ENCODE measurements around the gene NLGN3.

The NLGN3 gene

DNA sequence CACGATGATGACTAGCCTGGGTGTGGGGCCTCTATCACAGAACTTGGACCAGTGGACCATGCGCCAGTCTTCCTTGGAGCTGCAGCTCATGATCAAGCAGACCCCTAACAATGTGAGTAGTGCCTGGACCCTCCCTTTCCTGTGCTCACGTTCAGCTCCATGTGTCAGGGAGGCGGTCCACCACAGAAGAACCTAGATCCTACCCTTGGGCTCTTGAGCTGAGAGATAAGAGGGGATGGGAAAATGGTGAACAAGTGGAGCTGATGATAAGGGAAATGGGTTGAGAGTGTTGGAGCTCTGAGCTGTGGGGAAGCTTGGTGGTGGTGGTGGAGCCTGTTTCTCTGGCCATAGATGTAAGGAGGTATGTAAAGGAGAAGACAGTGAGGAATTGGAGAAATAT is 13.1 kb upstream of the NLGN3 start:
- Histone ChIP-seq H3K27ac (ENCODE audit: low read depth, low read length) (no peak overlapping the region), H3K4me1 (ENCODE audit: control insufficient read depth, insufficient read depth, low read length) (no peaks in the 10 kb centered on the region), H3K27me3 (ENCODE audit: control insufficient read depth, insufficient read depth, low read length) (peaks cover 5% of the 10 kb centered on the region), H3K4me3 (ENCODE audit: low read length) (no peak overlapping the region), H3K9ac (ENCODE audit: low read length) (no peak overlapping the region), H3K36me3 (ENCODE audit: control insufficient read depth, insufficient read depth, low read length) (peaks cover 17% of the 10 kb centered on the region)

GRCh38 chrX:71140440-71140839 is 4.2 kb upstream of the NLGN3 start:
- Histone ChIP-seq H3K9ac (ENCODE audit: low read length) (no peak overlapping the region), H3K27me3 (ENCODE audit: control insufficient read depth, insufficient read depth, low read length) (peaks cover 3% of the 10 kb centered on the region), H3K4me3 (ENCODE audit: low read length) (no peak overlapping the region), H3K27ac (ENCODE audit: low read depth, low read length) (no peak overlapping the region), H3K4me1 (ENCODE audit: control insufficient read depth, insufficient read depth, low read length) (peaks cover 3% of the 10 kb centered on the region), H3K36me3 (ENCODE audit: control insufficient read depth, insufficient read depth, low read length) (peaks cover 18% of the 10 kb centered on the region)

DNA sequence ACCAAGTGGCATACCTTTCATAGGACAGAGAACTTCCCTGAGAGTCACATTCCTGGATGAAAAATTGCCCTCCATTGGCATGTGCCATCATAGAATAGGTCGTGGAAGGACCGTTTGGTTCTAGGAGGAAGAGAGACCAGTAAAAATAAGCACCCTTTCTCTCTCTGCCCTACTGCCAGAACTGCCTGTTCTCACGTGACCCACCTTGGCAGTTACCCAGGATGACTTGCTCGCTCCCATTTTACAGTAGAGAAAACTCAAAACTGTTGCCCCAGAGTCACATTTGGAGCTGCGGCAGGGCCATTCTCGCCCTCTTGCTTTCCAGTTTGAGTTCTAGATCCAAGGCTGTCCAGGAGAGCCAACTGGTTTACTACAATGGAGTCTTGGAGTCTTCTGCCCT is 1.1 kb upstream of the NLGN3 start:
- H3K36me3 ChIP-seq (ENCODE audit: control insufficient read depth, insufficient read depth, low read length): peaks cover 4% of the 10 kb centered on the region
- H3K4me1 ChIP-seq (ENCODE audit: control insufficient read depth, insufficient read depth, low read length): peaks cover 3% of the 10 kb centered on the region
- no peak overlapping the region for H3K27ac ChIP-seq (ENCODE audit: low read depth, low read length)
- H3K27me3 ChIP-seq (ENCODE audit: control insufficient read depth, insufficient read depth, low read length): no peaks in the 10 kb centered on the region
- no peak overlapping the region for H3K9ac ChIP-seq (ENCODE audit: low read length)
- H3K4me3 ChIP-seq (ENCODE audit: low read length): no peak overlapping the region

DNA sequence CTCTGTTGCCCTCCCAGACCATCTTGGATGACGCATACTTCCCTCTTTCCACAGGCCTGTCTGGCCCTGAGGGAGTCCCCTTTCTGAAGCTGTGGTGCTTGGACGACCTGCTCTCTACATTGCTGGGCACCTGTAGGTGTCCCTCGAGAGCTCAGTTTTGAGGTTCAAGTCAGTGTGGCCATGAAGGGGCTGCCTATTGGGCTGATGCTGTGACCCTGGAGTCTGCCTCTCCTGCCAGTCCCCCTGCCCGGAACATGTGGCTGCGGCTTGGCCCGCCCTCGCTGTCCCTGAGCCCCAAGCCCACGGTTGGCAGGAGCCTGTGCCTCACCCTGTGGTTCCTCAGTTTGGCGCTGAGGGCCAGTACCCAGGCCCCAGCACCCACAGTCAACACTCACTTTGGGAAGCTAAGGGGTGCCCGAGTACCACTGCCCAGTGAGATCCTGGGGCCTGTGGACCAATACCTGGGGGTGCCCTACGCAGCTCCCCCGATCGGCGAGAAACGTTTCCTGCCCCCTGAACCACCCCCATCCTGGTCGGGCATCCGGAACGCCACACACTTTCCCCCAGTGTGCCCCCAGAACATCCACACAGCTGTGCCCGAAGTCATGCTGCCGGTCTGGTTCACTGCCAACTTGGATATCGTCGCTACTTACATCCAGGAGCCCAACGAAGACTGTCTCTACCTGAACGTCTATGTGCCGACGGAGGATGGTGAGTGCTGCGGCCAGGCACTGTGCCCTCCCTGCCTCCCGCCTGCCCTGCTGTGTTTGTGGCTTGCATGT is 3.0 kb downstream of the NLGN3 start:
- no peak overlapping the region for H3K9ac ChIP-seq (ENCODE audit: low read length)
- H3K4me1 ChIP-seq (ENCODE audit: control insufficient read depth, insufficient read depth, low read length): peaks cover 3% of the 10 kb centered on the region
- no peak overlapping the region for H3K27ac ChIP-seq (ENCODE audit: low read depth, low read length)
- H3K4me3 ChIP-seq (ENCODE audit: low read length): no peak overlapping the region
- H3K27me3 ChIP-seq (ENCODE audit: control insufficient read depth, insufficient read depth, low read length): no peaks in the 10 kb centered on the region
- no peaks in the 10 kb centered on the region for H3K36me3 ChIP-seq (ENCODE audit: control insufficient read depth, insufficient read depth, low read length)

GRCh38 chrX:71148278-71148663 is 3.6 kb downstream of the NLGN3 start:
- H3K4me1 ChIP-seq (ENCODE audit: control insufficient read depth, insufficient read depth, low read length): peaks cover 2% of the 10 kb centered on the region
- no peaks in the 10 kb centered on the region for H3K27me3 ChIP-seq (ENCODE audit: control insufficient read depth, insufficient read depth, low read length)
- H3K9ac ChIP-seq (ENCODE audit: low read length): no peak overlapping the region
- no peak overlapping the region for H3K27ac ChIP-seq (ENCODE audit: low read depth, low read length)
- H3K36me3 ChIP-seq (ENCODE audit: control insufficient read depth, insufficient read depth, low read length): no peaks in the 10 kb centered on the region
- H3K4me3 ChIP-seq (ENCODE audit: low read length): no peak overlapping the region

DNA sequence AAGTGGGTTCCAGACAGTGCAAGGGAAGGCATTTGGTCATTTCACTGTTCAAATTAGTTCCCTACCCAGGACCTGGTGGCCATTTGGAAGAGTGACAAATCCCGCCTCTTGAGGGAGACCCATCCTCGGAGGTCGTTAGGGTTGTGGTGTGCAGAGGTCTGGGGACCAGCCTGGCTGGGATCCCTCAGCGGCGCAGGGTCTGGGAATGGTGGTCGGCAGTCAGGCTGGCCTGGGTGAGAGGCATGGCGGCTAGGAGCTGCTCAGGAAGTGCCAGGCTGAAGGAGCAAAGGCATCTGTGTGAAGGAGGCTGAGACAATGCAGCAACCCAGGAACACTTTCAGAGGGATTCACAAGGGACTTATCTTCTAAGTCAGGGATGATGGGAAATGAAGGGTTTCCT is 6.7 kb downstream of the NLGN3 start:
- no peak overlapping the region for H3K9ac ChIP-seq (ENCODE audit: low read length)
- H3K36me3 ChIP-seq (ENCODE audit: control insufficient read depth, insufficient read depth, low read length): no peaks in the 10 kb centered on the region
- H3K27me3 ChIP-seq (ENCODE audit: control insufficient read depth, insufficient read depth, low read length): peaks cover 3% of the 10 kb centered on the region
- H3K4me3 ChIP-seq (ENCODE audit: low read length): no peak overlapping the region
- no peaks in the 10 kb centered on the region for H3K4me1 ChIP-seq (ENCODE audit: control insufficient read depth, insufficient read depth, low read length)
- H3K27ac ChIP-seq (ENCODE audit: low read depth, low read length): no peak overlapping the region

DNA sequence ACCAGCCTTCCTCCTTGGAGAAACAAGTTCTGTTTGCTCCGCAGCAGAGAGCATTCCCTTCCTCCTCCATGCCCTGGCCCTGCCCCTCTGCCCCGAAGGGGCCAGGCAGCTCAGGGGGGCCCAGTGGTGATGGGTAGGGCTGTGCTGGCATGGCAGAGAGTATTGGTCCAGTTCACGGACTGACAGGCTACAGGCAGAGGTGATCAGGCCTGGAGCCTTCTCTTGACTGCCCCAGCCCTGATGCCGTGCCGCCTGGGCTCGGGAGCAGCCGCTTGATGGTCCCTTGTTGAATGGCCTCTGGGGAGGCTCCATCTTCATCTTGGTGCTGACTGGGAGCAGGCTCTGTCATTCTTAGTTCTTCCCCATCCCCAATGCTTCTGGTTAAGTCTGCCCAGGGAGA is 9.6 kb downstream of the NLGN3 start:
- Histone ChIP-seq H3K27ac (ENCODE audit: low read depth, low read length) (no peak overlapping the region), H3K4me1 (ENCODE audit: control insufficient read depth, insufficient read depth, low read length) (no peaks in the 10 kb centered on the region), H3K36me3 (ENCODE audit: control insufficient read depth, insufficient read depth, low read length) (no peaks in the 10 kb centered on the region), H3K4me3 (ENCODE audit: low read length) (no peak overlapping the region), H3K27me3 (ENCODE audit: control insufficient read depth, insufficient read depth, low read length) (peaks cover 3% of the 10 kb centered on the region), H3K9ac (ENCODE audit: low read length) (no peak overlapping the region)

DNA sequence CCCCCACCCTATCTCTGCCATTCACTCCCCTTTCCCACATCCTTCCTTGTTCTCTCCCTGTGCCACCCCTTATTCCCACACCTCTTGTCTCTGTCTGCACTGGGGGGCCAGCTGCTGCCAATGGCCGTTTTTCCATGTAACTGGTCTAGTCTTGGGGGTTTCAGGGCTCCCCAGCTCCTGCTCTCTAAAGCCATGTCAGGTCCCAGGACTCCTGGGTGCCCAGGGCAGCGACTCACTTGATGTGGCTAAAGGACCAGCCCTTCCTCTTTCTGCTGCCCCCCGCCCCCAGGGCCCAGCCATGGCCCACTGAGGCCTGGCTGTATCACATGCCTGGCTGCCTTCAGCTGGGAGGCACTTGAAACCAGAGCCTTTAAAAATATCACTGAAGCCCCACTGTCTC is 10.0 kb downstream of the NLGN3 start:
- H3K27ac ChIP-seq (ENCODE audit: low read depth, low read length): no peak overlapping the region

DNA sequence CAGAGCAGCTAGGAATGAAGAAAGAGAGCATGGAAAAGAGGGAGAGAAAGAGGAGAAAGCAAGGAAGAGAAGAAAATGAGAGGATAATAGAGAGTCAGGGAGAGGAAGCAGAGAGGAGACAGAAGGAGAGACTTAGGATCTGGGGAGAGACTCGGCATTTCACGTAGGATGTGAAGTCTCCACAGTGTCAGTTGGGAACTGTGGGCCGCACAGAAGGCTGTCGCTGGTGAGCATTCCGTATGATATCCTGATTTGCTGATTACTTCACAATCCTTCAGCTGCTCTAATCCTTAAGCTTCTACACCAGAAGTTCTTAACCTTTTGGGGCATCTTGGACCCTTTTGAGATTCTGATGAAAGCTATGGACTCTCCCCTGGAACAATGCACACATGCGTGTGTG is 14.0 kb downstream of the NLGN3 start:
- no peaks in the 10 kb centered on the region for H3K36me3 ChIP-seq (ENCODE audit: control insufficient read depth, insufficient read depth, low read length)
- no peak overlapping the region for H3K9ac ChIP-seq (ENCODE audit: low read length)
- H3K27ac ChIP-seq (ENCODE audit: low read depth, low read length): no peak overlapping the region
- no peaks in the 10 kb centered on the region for H3K4me1 ChIP-seq (ENCODE audit: control insufficient read depth, insufficient read depth, low read length)
- H3K4me3 ChIP-seq (ENCODE audit: low read length): no peak overlapping the region
- peaks cover 3% of the 10 kb centered on the region for H3K27me3 ChIP-seq (ENCODE audit: control insufficient read depth, insufficient read depth, low read length)

More for the DNA sequence above, 10.0 kb downstream of the NLGN3 start:
- H3K27me3 ChIP-seq (ENCODE audit: control insufficient read depth, insufficient read depth, low read length): peaks cover 3% of the 10 kb centered on the region
- H3K9ac ChIP-seq (ENCODE audit: low read length): no peak overlapping the region
- no peaks in the 10 kb centered on the region for H3K4me1 ChIP-seq (ENCODE audit: control insufficient read depth, insufficient read depth, low read length)
- no peak overlapping the region for H3K4me3 ChIP-seq (ENCODE audit: low read length)
- H3K36me3 ChIP-seq (ENCODE audit: control insufficient read depth, insufficient read depth, low read length): no peaks in the 10 kb centered on the region

GRCh38 chrX:71159335-71159734 is 14.7 kb downstream of the NLGN3 start:
- Histone ChIP-seq H3K4me3 (ENCODE audit: low read length) (no peak overlapping the region), H3K9ac (ENCODE audit: low read length) (no peak overlapping the region), H3K36me3 (ENCODE audit: control insufficient read depth, insufficient read depth, low read length) (no peaks in the 10 kb centered on the region), H3K27ac (ENCODE audit: low read depth, low read length) (no peak overlapping the region), H3K27me3 (ENCODE audit: control insufficient read depth, insufficient read depth, low read length) (peaks cover 3% of the 10 kb centered on the region), H3K4me1 (ENCODE audit: control insufficient read depth, insufficient read depth, low read length) (no peaks in the 10 kb centered on the region)

DNA sequence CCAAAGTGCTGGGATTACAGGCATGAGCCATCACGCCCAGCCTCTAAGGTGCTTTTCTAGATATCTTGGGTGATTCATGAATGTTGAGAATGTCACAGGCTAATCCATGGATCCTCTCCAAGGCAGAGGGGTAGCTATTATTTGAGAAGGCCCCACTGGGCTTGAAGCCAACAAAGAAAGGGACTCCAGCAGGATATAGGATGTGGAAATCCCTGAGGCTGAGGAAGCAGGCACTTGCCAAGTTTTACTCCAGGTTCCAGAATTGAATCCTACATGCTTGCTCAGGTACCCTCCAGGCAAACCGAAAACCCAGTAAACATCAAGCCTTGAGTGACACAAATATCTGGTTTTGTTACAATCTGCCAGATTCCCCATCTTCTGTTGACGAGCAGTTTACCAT is 15.8 kb downstream of the NLGN3 start:
- Histone ChIP-seq H3K27ac (ENCODE audit: low read depth, low read length) (no peak overlapping the region), H3K9ac (ENCODE audit: low read length) (no peak overlapping the region), H3K36me3 (ENCODE audit: control insufficient read depth, insufficient read depth, low read length) (no peaks in the 10 kb centered on the region), H3K4me1 (ENCODE audit: control insufficient read depth, insufficient read depth, low read length) (no peaks in the 10 kb centered on the region), H3K4me3 (ENCODE audit: low read length) (no peak overlapping the region), H3K27me3 (ENCODE audit: control insufficient read depth, insufficient read depth, low read length) (no peaks in the 10 kb centered on the region)

DNA sequence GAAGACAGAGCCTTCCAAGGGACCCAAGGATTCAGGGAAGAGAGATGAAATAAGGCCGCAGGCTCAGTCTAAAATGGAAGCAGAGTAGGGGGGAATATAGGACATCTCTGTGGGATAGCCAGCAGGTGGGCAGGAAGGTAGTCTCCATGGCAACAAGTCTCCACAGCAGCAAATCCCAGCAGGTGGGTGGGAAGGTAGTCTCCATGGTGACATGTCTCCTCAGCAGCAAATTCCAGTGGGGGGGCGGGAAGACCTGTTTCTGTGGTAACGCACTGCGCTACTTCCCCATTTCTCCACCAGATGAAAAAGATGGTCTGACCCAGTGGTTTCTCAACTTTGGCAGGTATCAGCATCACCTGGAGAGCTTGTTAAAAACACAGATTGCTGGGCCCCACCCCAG is 18.3 kb downstream of the NLGN3 start:
- Histone ChIP-seq H3K4me3 (ENCODE audit: low read length) (no peak overlapping the region), H3K9ac (ENCODE audit: low read length) (no peak overlapping the region), H3K36me3 (ENCODE audit: control insufficient read depth, insufficient read depth, low read length) (no peaks in the 10 kb centered on the region), H3K27ac (ENCODE audit: low read depth, low read length) (no peak overlapping the region), H3K4me1 (ENCODE audit: control insufficient read depth, insufficient read depth, low read length) (no peaks in the 10 kb centered on the region), H3K27me3 (ENCODE audit: control insufficient read depth, insufficient read depth, low read length) (no peaks in the 10 kb centered on the region)

- Histone ChIP-seq H3K9ac (ENCODE audit: low read length) (no peak overlapping the region), H3K27me3 (ENCODE audit: control insufficient read depth, insufficient read depth, low read length) (no peaks in the 10 kb centered on the region), H3K27ac (ENCODE audit: low read depth, low read length) (no peak overlapping the region), H3K4me3 (ENCODE audit: low read length) (no peak overlapping the region), H3K4me1 (ENCODE audit: control insufficient read depth, insufficient read depth, low read length) (no peaks in the 10 kb centered on the region), H3K36me3 (ENCODE audit: control insufficient read depth, insufficient read depth, low read length) (no peaks in the 10 kb centered on the region)
These were observed 19.4 kb downstream of the NLGN3 start for GRCh38 chrX:71164071-71164470.
